GM23338 (cell line): ENCODE data around the gene KCNK4. TPM values are rescaled to one million over a fixed set of nuclear protein-coding genes. Genes with fewer than 3 reads are reported as not detected.
A peak's percentile ranks its signal among the peaks of the same experiment; 100 is the strongest.

Source experiments
- ATAC-seq: fragments of 200-7000 bp; cut with Tn5 transposase; 3 replicates; pipeline ENCODE4 v1.9.1; 2020
- DNase-seq: peaks from one replicate; pipeline ENCODE4 v3.0.0-alpha.2; 2015; ENCODE audit warnings: low spot score
- H2AFZ ChIP-seq: fragments of 200-600 bp; sonication (generic); 2 replicates; pipeline ENCODE4 v1.8.0; 2016; ENCODE audit warnings: antibody characterized with exemption, mild to moderate bottlenecking, moderate library complexity
- H3F3A ChIP-seq: fragments of 200-600 bp; sonication (generic); replicated peaks from 2 replicates; pipeline ENCODE4 v1.8.0; 2017; ENCODE audit warnings: antibody characterized with exemption, mixed run types, low read depth
- H3K27ac ChIP-seq: fragments of 200-600 bp; sonication (generic); 2 replicates; pipeline ENCODE4 v1.6.1; 2016; ENCODE audit warnings: low read depth
- H3K27me3 ChIP-seq: fragments of 200-600 bp; sonication (generic); 2 replicates; pipeline ENCODE4 v1.8.0; 2016; ENCODE audit warnings: mild to moderate bottlenecking, mixed run types, moderate library complexity; ENCODE audit not compliant: insufficient read depth
- H3K36me3 ChIP-seq: fragments of 200-600 bp; sonication (generic); 2 replicates; pipeline ENCODE4 v1.8.0; 2016; ENCODE audit warnings: mild to moderate bottlenecking; ENCODE audit not compliant: insufficient read depth
- H3K4me1 ChIP-seq: fragments of 200-600 bp; sonication (generic); 2 replicates; pipeline ENCODE4 v1.8.0; 2016; ENCODE audit warnings: mild to moderate bottlenecking, moderate library complexity; ENCODE audit not compliant: insufficient read depth
- H3K4me2 ChIP-seq: fragments of 200-600 bp; sonication (generic); 2 replicates; pipeline ENCODE4 v1.7.1; 2017; ENCODE audit warnings: mixed run types
- H3K4me3 ChIP-seq: fragments of 200-600 bp; sonication (generic); 2 replicates; pipeline ENCODE4 v1.6.1; 2016; ENCODE audit warnings: mixed run types
- H3K79me2 ChIP-seq: fragments of 200-600 bp; sonication (generic); replicated peaks from 2 replicates; pipeline ENCODE4 v1.8.0; 2017; ENCODE audit warnings: mild to moderate bottlenecking; ENCODE audit not compliant: insufficient read depth
- H3K9me2 ChIP-seq: fragments of 200-600 bp; sonication (generic); 2 replicates; pipeline ENCODE4 v1.8.0; 2017; ENCODE audit not compliant: insufficient read depth
- H4K20me1 ChIP-seq: fragments of 200-600 bp; sonication (generic); replicated peaks from 2 replicates; pipeline ENCODE4 v1.8.0; 2017; ENCODE audit warnings: mild to moderate bottlenecking; ENCODE audit not compliant: insufficient read depth
- H3K27ac Mint-ChIP-seq: 2 replicates; pipeline ENCODE4 v1.8.0; 2020; ENCODE audit warnings: inconsistent platforms, mild to moderate bottlenecking, moderate library complexity, mixed read lengths
- H3K27me3 Mint-ChIP-seq: 3 replicates; pipeline ENCODE4 v1.8.0; 2022; ENCODE audit warnings: low read depth, mild to moderate bottlenecking, moderate library complexity, mixed read lengths, inconsistent platforms; ENCODE audit not compliant: insufficient read depth, poor library complexity
- H3K36me3 Mint-ChIP-seq: 3 replicates; pipeline ENCODE4 v1.8.0; 2021; ENCODE audit warnings: low read depth, mild to moderate bottlenecking, inconsistent platforms, moderate library complexity, mixed read lengths
- H3K4me1 Mint-ChIP-seq: 3 replicates; pipeline ENCODE4 v1.8.0; 2020; ENCODE audit warnings: mild to moderate bottlenecking, inconsistent platforms, mixed read lengths
- H3K4me3 Mint-ChIP-seq: 3 replicates; pipeline ENCODE4 v1.8.0; 2021; ENCODE audit warnings: moderate library complexity, mild to moderate bottlenecking, inconsistent platforms, mixed read lengths
- H3K9me3 Mint-ChIP-seq: 3 replicates; pipeline ENCODE4 v1.8.0; 2020; ENCODE audit warnings: moderate library complexity, mild to moderate bottlenecking, inconsistent platforms, mixed read lengths
- CREB1 ChIP-seq: fragments of 250-450 bp; sonication (Bioruptor Pico); IDR thresholded peaks from 2 replicates; pipeline ENCODE4 v1.5.0; 2020; ENCODE audit warnings: low read depth, mild to moderate bottlenecking, moderate library complexity
- EZH2 ChIP-seq: fragments of 200-600 bp; sonication (generic); IDR thresholded peaks from one replicate; pipeline ENCODE4 v1.8.0; 2017; ENCODE audit warnings: antibody characterized with exemption, mild to moderate bottlenecking, low read depth; ENCODE audit not compliant: unreplicated experiment
- EZH2phosphoT487 ChIP-seq: fragments of 200-600 bp; sonication (generic); IDR thresholded peaks from one replicate; pipeline ENCODE4 v1.8.1; 2018; ENCODE audit warnings: antibody characterized with exemption; ENCODE audit not compliant: unreplicated experiment
- JUNB ChIP-seq: IDR thresholded peaks from one replicate; pipeline ENCODE4 v1.6.1; 2016; ENCODE audit warnings: antibody characterized with exemption; ENCODE audit not compliant: unreplicated experiment
- NANOG ChIP-seq: IDR thresholded peaks from 2 replicates; pipeline ENCODE4 v1.6.1; 2016; ENCODE audit warnings: antibody characterized with exemption, borderline replicate concordance
- POLR2AphosphoS5 ChIP-seq: IDR thresholded peaks from 2 replicates; pipeline ENCODE4 v1.6.1; 2016; ENCODE audit warnings: antibody characterized with exemption, low read depth
- STAT1 ChIP-seq: IDR thresholded peaks from one replicate; pipeline ENCODE4 v1.6.1; 2016; ENCODE audit warnings: antibody characterized with exemption; ENCODE audit not compliant: unreplicated experiment
- ZNF114 ChIP-seq: fragments of 250-450 bp; sonication (Bioruptor Pico); IDR thresholded peaks from 2 replicates; pipeline ENCODE4 v1.5.0; 2020; ENCODE audit warnings: mild to moderate bottlenecking, moderate library complexity
- ZNF331 ChIP-seq: fragments of 250-450 bp; sonication (Bioruptor Pico); IDR thresholded peaks from 2 replicates; pipeline ENCODE4 v1.5.0; 2020; ENCODE audit warnings: low read depth, mild to moderate bottlenecking, moderate library complexity
- polyA plus RNA-seq: library from polyadenylated mRNA; unstranded; fragments of >200 nt; fragmentation: Nextera tagmentation; extraction: Ambion mirVana; gene quantifications from 2 replicates; pipeline ENCODE4 v1.2.1, GENCODE V29; 2016
- total RNA-seq: library from RNA; depleted of rRNA; stranded (reverse); fragments of >200 nt; shearing (Covaris generic); gene quantifications from 2 replicates; pipeline ENCODE4 v1.2.3, GENCODE V29; 2014
- TF ChIP-seq, protein P1 (sequence below): IDR thresholded peaks from 2 replicates; pipeline ENCODE4 v1.6.1; 2016; ENCODE audit warnings: antibody characterized with exemption
- TF ChIP-seq, protein P2 (sequence below): IDR thresholded peaks from one replicate; pipeline ENCODE4 v1.6.1; 2018; ENCODE audit warnings: antibody characterized with exemption; ENCODE audit not compliant: unreplicated experiment
- TF ChIP-seq, protein P3 (sequence below): fragments of 250-450 bp; sonication (Bioruptor Pico); IDR thresholded peaks from 2 replicates; pipeline ENCODE4 v1.5.0; 2020; ENCODE audit warnings: mild to moderate bottlenecking, moderate library complexity
- TF ChIP-seq, protein P4 (sequence below), 2 experiments: fragments of 200-600 bp in 1 of 2; sonication (generic) in 1 of 2; conservative IDR thresholded peaks; 2 replicates each; pipeline versions ENCODE4 v1.5.1 to v1.6.1; 2016 to 2017; ENCODE audit warnings: antibody characterized with exemption in 2 of 2, low read depth in 2 of 2, mild to moderate bottlenecking in 2 of 2, moderate library complexity in 1 of 2

The KCNK4 gene
- total and polyA plus RNA-seq, 2 experiments from 2014 or later: 1.0 TPM; not detected in 1

DNA sequence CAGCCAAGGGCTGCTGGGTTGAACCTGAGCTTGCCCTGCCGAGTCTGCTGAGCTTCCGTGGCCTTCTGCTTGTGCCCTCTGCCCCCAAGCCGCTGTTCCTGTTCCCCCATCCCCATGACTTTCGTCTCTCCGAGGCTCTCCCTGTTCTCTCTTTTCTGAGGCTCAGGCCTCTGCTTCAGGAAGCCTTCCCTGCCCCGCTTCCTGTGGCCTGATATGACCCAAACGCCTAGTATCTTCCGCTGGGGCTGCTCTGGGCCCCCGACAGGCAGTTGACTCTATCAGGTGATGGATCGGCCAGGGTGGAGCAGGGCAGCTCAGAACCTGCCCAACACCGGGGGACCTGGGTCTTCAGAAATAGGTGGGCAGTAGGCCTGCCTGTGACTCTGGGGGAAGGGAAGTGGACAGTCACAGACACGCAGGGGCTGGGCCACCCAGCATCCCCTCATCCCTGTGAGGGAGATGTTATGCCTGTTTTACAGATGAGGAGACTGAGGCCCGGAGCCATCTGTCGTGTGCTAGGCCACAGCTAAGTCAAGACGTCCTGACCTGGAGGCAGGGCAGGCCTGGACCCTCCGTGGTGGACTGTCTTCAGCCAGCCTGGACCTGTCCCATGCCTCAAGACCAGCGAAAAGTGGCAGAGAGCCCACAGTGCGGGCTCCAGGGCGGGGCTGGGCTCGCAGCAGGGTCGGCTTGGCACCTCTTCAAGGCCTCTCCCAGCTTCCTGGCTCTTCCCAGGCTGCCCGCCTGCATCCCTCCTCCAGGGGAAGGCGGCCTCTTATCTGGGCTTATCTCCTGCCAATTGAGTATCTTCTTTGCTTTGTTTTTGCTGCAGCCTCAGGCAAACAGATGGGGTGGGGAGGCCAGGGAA lies 22.8 kb upstream of the KCNK4 start:
- Mint-ChIP-seq H3K27ac (peak overlapping the region; percentile 73; the same call in 1 of the 2 replicates), H3K27me3 (peaks cover 23% of the 10 kb centered on the region), H3K9me3 (peaks cover 3% of the 10 kb centered on the region; the same call in 2 of the 3 replicates), H3K4me3 (peak overlapping the region; percentile 94), H3K4me1 (peaks cover 23% of the 10 kb centered on the region), H3K36me3 (peaks cover 37% of the 10 kb centered on the region)
- ATAC-seq: no peak
- no peaks in the 10 kb centered on the region for H3K79me2 ChIP-seq
- peak overlapping the region; percentile 81 for H3K27ac ChIP-seq
- H3K4me3 ChIP-seq: peak overlapping the region; percentile 73
- peak overlapping the region; percentile 94 for H3K4me2 ChIP-seq
- TF ChIP-seq, protein P1, sequence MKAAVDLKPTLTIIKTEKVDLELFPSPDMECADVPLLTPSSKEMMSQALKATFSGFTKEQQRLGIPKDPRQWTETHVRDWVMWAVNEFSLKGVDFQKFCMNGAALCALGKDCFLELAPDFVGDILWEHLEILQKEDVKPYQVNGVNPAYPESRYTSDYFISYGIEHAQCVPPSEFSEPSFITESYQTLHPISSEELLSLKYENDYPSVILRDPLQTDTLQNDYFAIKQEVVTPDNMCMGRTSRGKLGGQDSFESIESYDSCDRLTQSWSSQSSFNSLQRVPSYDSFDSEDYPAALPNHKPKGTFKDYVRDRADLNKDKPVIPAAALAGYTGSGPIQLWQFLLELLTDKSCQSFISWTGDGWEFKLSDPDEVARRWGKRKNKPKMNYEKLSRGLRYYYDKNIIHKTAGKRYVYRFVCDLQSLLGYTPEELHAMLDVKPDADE: no peak
- no peak for TF ChIP-seq ZNF331
- TF ChIP-seq ZNF114 (CRISPR knock-in tag): no peak
- TF ChIP-seq, protein P2, sequence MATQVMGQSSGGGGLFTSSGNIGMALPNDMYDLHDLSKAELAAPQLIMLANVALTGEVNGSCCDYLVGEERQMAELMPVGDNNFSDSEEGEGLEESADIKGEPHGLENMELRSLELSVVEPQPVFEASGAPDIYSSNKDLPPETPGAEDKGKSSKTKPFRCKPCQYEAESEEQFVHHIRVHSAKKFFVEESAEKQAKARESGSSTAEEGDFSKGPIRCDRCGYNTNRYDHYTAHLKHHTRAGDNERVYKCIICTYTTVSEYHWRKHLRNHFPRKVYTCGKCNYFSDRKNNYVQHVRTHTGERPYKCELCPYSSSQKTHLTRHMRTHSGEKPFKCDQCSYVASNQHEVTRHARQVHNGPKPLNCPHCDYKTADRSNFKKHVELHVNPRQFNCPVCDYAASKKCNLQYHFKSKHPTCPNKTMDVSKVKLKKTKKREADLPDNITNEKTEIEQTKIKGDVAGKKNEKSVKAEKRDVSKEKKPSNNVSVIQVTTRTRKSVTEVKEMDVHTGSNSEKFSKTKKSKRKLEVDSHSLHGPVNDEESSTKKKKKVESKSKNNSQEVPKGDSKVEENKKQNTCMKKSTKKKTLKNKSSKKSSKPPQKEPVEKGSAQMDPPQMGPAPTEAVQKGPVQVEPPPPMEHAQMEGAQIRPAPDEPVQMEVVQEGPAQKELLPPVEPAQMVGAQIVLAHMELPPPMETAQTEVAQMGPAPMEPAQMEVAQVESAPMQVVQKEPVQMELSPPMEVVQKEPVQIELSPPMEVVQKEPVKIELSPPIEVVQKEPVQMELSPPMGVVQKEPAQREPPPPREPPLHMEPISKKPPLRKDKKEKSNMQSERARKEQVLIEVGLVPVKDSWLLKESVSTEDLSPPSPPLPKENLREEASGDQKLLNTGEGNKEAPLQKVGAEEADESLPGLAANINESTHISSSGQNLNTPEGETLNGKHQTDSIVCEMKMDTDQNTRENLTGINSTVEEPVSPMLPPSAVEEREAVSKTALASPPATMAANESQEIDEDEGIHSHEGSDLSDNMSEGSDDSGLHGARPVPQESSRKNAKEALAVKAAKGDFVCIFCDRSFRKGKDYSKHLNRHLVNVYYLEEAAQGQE: no peak
- no peak for TF ChIP-seq NANOG
- TF ChIP-seq, protein P3, sequence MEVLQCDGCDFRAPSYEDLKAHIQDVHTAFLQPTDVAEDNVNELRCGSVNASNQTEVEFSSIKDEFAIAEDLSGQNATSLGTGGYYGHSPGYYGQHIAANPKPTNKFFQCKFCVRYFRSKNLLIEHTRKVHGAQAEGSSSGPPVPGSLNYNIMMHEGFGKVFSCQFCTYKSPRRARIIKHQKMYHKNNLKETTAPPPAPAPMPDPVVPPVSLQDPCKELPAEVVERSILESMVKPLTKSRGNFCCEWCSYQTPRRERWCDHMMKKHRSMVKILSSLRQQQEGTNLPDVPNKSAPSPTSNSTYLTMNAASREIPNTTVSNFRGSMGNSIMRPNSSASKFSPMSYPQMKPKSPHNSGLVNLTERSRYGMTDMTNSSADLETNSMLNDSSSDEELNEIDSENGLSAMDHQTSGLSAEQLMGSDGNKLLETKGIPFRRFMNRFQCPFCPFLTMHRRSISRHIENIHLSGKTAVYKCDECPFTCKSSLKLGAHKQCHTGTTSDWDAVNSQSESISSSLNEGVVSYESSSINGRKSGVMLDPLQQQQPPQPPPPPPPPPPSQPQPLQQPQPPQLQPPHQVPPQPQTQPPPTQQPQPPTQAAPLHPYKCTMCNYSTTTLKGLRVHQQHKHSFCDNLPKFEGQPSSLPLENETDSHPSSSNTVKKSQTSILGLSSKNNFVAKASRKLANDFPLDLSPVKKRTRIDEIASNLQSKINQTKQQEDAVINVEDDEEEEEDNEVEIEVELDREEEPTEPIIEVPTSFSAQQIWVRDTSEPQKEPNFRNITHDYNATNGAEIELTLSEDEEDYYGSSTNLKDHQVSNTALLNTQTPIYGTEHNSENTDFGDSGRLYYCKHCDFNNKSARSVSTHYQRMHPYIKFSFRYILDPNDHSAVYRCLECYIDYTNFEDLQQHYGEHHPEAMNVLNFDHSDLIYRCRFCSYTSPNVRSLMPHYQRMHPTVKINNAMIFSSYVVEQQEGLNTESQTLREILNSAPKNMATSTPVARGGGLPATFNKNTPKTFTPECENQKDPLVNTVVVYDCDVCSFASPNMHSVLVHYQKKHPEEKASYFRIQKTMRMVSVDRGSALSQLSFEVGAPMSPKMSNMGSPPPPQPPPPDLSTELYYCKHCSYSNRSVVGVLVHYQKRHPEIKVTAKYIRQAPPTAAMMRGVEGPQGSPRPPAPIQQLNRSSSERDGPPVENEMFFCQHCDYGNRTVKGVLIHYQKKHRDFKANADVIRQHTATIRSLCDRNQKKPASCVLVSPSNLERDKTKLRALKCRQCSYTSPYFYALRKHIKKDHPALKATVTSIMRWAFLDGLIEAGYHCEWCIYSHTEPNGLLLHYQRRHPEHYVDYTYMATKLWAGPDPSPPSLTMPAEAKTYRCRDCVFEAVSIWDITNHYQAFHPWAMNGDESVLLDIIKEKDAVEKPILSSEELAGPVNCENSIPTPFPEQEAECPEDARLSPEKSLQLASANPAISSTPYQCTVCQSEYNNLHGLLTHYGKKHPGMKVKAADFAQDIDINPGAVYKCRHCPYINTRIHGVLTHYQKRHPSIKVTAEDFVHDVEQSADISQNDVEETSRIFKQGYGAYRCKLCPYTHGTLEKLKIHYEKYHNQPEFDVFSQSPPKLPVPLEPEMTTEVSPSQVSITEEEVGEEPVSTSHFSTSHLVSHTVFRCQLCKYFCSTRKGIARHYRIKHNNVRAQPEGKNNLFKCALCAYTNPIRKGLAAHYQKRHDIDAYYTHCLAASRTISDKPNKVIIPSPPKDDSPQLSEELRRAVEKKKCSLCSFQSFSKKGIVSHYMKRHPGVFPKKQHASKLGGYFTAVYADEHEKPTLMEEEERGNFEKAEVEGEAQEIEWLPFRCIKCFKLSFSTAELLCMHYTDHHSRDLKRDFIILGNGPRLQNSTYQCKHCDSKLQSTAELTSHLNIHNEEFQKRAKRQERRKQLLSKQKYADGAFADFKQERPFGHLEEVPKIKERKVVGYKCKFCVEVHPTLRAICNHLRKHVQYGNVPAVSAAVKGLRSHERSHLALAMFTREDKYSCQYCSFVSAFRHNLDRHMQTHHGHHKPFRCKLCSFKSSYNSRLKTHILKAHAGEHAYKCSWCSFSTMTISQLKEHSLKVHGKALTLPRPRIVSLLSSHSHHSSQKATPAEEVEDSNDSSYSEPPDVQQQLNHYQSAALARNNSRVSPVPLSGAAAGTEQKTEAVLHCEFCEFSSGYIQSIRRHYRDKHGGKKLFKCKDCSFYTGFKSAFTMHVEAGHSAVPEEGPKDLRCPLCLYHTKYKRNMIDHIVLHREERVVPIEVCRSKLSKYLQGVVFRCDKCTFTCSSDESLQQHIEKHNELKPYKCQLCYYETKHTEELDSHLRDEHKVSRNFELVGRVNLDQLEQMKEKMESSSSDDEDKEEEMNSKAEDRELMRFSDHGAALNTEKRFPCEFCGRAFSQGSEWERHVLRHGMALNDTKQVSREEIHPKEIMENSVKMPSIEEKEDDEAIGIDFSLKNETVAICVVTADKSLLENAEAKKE (CRISPR knock-in tag): no peak
- TF ChIP-seq CREB1 (CRISPR knock-in tag): no peak
- TF ChIP-seq JUNB: no peak
- TF ChIP-seq, protein P4, sequence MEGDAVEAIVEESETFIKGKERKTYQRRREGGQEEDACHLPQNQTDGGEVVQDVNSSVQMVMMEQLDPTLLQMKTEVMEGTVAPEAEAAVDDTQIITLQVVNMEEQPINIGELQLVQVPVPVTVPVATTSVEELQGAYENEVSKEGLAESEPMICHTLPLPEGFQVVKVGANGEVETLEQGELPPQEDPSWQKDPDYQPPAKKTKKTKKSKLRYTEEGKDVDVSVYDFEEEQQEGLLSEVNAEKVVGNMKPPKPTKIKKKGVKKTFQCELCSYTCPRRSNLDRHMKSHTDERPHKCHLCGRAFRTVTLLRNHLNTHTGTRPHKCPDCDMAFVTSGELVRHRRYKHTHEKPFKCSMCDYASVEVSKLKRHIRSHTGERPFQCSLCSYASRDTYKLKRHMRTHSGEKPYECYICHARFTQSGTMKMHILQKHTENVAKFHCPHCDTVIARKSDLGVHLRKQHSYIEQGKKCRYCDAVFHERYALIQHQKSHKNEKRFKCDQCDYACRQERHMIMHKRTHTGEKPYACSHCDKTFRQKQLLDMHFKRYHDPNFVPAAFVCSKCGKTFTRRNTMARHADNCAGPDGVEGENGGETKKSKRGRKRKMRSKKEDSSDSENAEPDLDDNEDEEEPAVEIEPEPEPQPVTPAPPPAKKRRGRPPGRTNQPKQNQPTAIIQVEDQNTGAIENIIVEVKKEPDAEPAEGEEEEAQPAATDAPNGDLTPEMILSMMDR (conservative IDR thresholded peaks at IDR 0.05; ENCODE audit: low read depth in 2 of 2): no peak
- no peak for TF ChIP-seq EZH2phosphoT487
- no peak for TF ChIP-seq POLR2AphosphoS5
- TF ChIP-seq STAT1: no peak
- TF ChIP-seq EZH2: no peak
- no peak for DNase-seq
- H2AFZ ChIP-seq: no peak overlapping the region
- no peaks in the 10 kb centered on the region; the same call in 1 of the 2 replicates for H3K36me3 ChIP-seq
- no peaks in the 10 kb centered on the region for H4K20me1 ChIP-seq
- no peaks in the 10 kb centered on the region for H3K27me3 ChIP-seq
- H3K9me2 ChIP-seq: no peaks in the 10 kb centered on the region
- H3K4me1 ChIP-seq: peaks cover 11% of the 10 kb centered on the region; the same call in 1 of the 2 replicates
- peaks cover 33% of the 10 kb centered on the region for H3F3A ChIP-seq
